Measurements from ENCODE around the gene MVB12A. TPM values are rescaled to one million over a fixed set of nuclear protein-coding genes. Genes with fewer than 3 reads are reported as not detected.

Gene MVB12A
- polyA plus RNA-seq, 12 donors, result 21.2 to 75.8 (median 24.3) TPM; not detected in 1

DNA sequence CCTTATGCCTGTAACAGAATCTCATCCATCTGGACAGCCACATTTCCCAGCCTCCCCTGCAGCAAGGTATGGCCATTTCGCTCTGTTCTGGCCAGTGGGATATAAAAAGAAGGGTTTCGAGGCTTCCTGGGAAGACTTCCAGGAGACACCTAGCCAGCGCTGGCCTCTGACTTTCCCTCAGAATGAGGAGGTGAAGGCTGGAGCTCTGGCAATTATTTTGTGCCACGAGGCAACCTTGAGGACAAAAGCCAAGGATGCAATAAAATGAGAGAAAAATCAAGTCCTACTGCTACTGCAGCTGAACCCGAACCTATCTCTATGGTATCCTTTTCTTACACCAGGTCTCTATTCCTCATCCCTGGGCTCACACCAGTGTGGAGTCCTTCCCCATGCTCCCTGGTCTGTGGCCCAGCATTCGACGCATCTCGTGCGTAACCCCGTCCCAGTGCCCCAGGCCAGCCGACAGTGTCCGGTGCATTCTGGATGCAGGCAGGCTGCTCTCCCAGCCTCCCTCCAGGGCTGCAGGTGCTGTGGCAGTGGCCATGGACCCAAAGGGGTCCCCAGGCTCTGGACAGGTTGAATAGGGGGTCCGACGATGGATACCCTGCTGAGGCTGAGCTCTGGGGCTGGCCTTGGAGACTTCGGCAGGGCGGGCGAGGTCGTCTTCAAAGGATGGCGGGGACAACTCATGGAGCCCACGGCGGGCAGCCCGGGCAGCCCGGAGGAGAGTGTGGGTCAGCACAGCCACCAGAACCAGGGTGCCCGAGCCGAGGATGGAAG is 16.4 kb downstream of the MVB12A start:
- DNase-seq, result no peak

DNA sequence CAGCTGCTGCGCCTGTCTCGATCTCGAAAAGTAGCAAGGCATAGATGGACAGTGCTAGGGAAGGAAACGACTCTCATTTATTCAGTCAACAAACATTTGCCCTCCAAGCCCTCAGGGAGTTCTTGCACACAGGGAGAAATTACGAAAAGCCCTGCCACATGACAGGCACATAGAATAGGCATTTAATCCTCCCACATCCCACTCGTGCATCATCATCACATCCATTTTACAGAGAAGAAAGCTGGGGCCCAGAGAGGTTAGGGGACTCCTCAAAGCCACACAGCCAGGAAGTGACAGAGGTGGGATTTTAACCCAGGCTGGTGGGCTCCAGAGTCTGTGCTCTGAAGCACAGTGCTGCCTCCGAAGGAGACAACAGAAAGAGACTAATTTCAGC is 17.0 kb downstream of the MVB12A start:
- no peak for DNase-seq

DNA sequence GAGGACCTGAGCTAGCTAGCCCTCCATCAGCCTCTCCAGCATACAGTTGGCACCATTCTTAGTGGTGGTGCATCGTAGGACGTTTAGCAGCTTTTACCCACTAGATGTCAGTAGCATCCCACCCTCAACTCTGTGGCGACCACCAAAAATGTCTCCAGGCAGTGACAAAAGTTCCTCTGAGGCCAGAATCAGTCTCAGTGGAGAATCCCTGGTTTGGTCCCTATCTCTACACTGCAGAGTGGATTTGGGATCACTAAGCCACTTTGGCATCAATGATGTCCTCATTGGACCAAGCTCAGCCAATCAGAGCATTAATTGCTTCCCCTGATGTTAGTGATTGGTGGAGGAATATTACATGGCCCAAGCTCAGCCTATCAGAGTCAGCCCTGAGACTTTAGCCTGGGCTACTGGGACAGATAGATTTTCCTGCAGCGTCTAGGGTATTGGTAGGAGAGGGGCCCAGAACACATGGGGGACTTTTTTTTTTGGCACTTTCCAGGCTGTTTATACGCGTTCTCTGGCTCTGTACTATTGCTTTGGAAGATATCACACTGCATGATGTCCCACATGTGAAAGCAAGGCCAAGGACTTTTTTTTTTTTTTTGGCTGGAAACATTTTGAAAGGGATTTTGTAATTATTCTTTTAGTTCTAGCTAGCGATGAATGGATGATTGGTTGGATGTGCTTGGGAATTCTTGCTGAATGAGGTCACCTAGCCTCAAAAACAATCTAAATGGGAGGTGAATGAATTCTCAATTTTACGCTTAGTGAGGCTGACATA is 21.6 kb downstream of the MVB12A start:
- DNase-seq, result peak; percentile 82

- DNase-seq, result no peak
These were observed 25.8 kb downstream of the MVB12A start for GRCh38 chr19:17445526-17446165.

- no peak for DNase-seq
These were observed 27.9 kb downstream of the MVB12A start for GRCh38 chr19:17447704-17448130.

- peak; percentile 31 for DNase-seq
These were observed 28.5 kb downstream of the MVB12A start, which contains the start of gene TMEM221 for GRCh38 chr19:17448131-17448967. Gene TMEM221 (minus strand): TSS chr19:17448668. CDS start chr19:17448462, 206 bp downstream.

DNA sequence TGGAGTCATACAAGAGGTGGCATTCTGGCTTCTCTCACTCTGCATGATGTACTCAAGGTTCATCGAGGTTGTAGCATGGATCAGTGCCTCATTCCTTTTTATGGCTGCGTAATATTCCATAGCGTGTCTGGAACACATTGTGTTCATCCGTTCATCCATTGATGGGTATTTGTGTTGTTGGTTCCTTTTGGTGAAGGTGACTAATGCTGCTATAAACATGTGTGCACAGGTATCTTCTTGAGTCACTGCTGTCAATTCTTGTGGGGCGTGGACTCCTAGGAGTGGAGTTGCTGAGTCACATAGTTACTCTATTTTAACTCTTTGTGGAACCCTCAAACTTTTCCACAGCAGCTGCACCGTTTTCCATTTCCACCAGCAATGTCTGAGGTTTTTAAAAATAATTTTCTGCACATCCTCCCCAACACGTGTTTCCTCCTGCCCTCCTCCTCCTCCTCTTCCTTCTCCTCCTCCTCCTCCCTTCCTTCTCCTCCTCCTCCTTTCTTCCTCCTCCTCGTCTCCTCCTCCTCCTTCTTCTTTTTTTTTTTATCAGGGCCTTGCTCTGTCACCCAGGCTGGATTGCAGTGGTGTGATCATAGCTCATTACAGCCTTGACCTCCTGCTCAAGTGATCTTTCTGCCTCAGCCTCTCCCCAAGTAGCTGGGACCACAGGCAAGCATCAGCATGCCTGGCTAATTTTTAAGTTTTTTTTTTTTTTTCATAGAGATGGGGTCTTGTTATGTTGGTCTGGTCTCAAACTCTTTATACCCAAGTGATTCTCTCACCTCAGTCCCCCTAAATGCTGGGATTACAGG is 30.6 kb downstream of the MVB12A start:
- no peak for DNase-seq

- no peak for DNase-seq
These were observed 32.0 kb downstream of the MVB12A start for GRCh38 chr19:17451820-17452219.

DNA sequence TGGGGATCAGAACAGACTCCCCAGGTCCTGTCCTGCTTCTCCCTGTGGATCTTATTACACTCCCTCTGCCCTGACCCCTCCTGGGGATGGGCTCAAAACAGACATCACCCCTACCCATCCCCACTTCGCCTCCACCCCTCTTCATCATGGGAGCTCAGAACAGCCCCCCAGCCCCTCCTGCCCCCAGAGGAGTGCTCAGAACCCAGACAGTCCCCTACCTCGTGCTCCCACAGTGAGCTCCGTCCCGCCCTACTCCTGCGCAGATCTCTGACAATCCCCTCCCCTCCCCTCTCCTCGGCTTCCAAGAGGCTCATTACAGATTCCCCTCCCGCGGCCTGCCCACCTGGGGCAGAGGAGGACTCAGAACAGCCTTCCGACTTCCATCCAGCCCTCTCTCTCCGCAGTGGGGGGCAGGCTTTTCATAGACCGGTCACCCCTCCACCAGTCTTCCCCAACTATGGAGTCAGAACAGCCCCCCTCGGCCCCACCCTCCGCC is 34.8 kb downstream of the MVB12A start:
- DNase-seq, result no peak

- no peak for DNase-seq
These were observed 35.7 kb downstream of the MVB12A start for GRCh38 chr19:17455308-17456123.

DNA sequence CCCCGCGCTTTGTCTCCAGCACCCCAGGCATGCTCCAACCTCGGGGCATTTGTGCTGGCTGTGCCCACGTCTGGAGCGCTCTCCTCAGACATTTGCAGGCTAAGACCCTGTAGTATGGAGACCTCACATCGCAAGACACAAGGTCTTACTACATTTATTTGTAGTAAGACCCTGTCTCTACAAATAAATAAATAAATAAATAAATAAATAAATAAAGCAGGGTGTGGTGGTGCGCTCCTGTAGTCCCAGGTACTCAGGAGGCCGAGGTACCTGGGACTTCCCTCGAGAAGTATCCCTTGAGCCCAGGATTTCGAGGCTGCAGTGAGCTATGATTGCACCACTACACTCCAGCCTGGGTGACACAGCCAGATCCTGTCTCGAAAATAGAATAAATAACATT is 36.3 kb downstream of the MVB12A start:
- DNase-seq, result no peak

DNA sequence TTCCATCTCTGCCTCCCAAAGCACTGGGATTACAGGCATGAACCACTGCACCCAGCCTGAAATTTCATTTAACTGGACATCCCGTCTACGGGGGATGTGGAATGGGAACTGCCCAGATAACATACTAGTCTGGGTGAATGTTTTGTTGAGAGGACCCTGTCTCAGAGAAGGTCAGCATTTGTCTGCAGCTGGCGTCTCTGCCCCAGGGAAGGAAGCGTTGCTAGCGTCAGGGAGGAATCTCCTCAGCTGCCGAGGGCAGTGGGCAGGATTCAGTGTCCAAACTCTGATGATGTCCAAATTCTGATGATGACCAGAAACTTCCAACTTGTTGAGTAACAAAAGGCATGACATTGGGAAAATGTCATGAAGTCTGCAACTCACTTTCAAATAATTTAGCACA is 37.8 kb downstream of the MVB12A start:
- no peak for DNase-seq

GRCh38 chr19:17458970-17459369 is 39.1 kb downstream of the MVB12A start:
- no peak for DNase-seq

DNA sequence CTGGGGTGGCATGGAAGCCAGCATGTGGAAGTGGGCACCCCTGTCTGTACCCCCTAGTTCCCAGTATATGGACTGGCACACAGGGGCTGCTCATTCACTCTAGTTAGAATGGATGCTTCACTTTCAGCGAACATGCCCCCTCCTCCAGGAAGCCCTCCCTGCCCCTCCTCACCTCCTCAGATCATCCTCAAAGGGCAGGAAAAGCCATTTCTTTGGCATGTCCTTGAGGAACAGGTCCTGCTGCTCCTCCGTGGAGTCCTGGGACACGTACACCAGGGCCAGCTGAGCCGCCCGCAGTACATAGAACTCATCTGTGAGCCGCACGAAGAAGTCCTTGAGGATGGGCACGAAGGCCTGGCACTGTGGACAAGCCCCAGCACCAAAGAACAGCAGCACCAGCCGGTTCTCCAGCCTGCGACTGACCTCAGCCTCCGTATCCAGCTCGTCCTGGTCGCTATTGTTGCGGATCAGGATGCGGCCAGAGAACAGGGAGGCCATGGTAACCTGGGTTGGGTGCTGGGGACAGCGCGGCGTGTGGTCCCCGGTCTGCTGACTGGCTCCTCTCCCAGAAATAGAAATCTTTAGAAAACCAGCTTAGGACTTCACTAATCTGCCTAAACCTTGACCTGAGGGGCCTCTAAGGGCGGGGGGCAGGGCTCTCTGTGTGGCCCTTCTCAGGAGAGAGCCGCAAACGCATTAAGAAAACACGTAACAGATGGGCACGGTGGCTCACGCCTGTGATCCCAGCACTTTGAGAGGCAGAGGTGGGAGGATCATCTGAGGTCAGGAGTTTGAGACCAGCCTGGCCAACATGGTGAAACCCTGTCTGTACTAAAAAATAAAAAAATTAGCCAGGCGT is 40.8 kb downstream of the MVB12A start, which contains the start of gene NXNL1:
TSS of gene NXNL1 (minus strand) at position 555 of the 859 bp plus-strand sequence. CDS start at position 498, 57 bp downstream.
- DNase-seq, result no peak

DNA sequence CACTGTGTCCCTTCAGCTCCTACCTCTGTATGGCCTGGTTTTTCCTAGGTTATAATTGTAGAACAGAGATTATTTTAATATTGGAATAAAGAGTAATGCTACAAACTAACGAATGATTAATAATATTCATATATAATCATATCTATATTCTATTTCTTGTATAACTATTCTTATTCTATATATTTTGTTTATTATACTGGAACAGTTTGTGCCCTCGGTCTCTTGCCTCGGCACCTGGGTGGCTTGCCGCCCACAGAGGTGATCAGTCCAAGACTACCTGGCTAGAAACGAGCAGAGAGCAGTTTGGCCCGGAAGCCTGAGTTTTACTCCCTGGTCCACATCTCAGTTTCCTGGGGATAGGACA is 46.6 kb downstream of the MVB12A start:
- no peak for DNase-seq

GRCh38 chr19:17467471-17468301 is 47.8 kb downstream of the MVB12A start:
- DNase-seq, result no peak

DNA sequence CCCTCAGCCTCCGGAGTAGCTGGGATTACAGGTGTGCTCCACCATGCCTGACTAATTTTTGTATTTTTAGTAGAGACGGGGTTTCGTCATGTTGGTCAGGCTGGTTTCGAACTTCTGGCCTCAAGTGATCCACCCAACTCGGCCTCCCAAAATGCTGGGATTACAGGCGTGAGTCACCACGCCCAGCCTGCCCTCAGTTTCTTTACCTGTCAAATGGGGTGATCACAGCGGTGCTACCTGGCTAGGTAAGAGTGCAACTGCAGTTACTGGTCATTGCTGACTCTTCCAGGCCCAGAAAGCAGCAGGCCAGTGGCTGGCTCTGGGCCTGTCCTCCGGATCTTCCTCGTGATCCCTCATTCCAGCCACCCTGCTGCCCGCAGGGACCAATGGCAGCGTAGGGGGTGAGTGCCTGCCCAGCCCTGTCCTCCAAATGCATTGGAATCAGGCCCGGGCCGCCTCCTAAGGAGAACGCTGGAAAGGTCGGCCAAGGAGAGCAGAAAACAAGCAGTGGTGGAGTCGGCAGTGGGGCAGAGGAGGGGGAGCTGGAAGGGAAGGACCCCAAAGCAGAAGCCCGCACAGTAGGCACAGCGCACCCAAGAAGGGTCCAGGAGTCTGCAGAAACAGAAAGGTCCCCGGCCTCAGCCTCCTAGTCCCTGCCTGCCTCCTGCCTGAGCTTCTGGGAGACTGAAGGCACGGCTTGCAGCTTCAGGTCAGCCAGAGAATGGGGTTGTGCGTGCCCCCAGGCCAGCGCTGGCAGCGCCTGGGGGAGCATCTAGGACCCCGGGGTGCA is 48.6 kb downstream of the MVB12A start:
- DNase-seq, result no peak
